GM18502 (cell line): ENCODE results near the gene CDC42BPB.
A peak's percentile ranks its signal among the peaks of the same experiment; 100 is the strongest.

ENCODE experiments used
- ATAC-seq: cut with Tn5 transposase; IDR thresholded peaks from one replicate; pipeline ENCODE4 v1.9.1; 2021; ENCODE audit warnings: mild to moderate bottlenecking; ENCODE audit not compliant: unreplicated experiment, poor library complexity

CDC42BPB gene

GRCh38 chr14:103074729-103075367 is 17.5 kb upstream of the CDC42BPB start:
- ATAC-seq, result no peak

GRCh38 chr14:103073876-103074728 is 16.8 kb upstream of the CDC42BPB start:
- no peak for ATAC-seq

- ATAC-seq, result no peak
Observed at GRCh38 chr14:103073367-103073875, 16.1 kb upstream of the CDC42BPB start.

GRCh38 chr14:103072595-103073366 is 15.4 kb upstream of the CDC42BPB start:
- no peak for ATAC-seq

- ATAC-seq, result no peak
Observed at GRCh38 chr14:103071544-103072251, 14.3 kb upstream of the CDC42BPB start.

- no peak for ATAC-seq
Observed at GRCh38 chr14:103070971-103071542, 13.7 kb upstream of the CDC42BPB start.

GRCh38 chr14:103070263-103070885 is 13.0 kb upstream of the CDC42BPB start:
- ATAC-seq, result no peak

GRCh38 chr14:103068351-103069073 is 11.2 kb upstream of the CDC42BPB start:
- no peak for ATAC-seq

- no peak for ATAC-seq
Observed at GRCh38 chr14:103067231-103067954, 10.0 kb upstream of the CDC42BPB start.

- no peak for ATAC-seq
Observed at GRCh38 chr14:103066399-103066798, 9.1 kb upstream of the CDC42BPB start.

GRCh38 chr14:103065861-103066260 is 8.5 kb upstream of the CDC42BPB start:
- no peak for ATAC-seq

- ATAC-seq, result no peak
Observed at GRCh38 chr14:103064978-103065377, 7.6 kb upstream of the CDC42BPB start.

- ATAC-seq, result no peak
Observed at GRCh38 chr14:103064436-103064835, 7.1 kb upstream of the CDC42BPB start.

GRCh38 chr14:103061482-103061976 is 4.2 kb upstream of the CDC42BPB start:
- ATAC-seq, result no peak

- ATAC-seq, result no peak
Observed at GRCh38 chr14:103059556-103059955, 2.2 kb upstream of the CDC42BPB start.

- no peak for ATAC-seq
Observed at GRCh38 chr14:103058164-103059055, 1.1 kb upstream of the CDC42BPB start.

- peak; percentile 33 for ATAC-seq
Observed at GRCh38 chr14:103057028-103057371, 349 bp downstream of the CDC42BPB start.
